HepG2 (cell line): Measurements from ENCODE around the gene COL26A1. TPM values are rescaled to one million over a fixed set of nuclear protein-coding genes. Genes with fewer than 3 reads are reported as not detected.

ENCODE experiments used
- ADNP ChIP-seq: sonication (generic); formaldehyde crosslinking; IDR thresholded peaks from 2 replicates; pipeline ENCODE4 v1.4.0; 2020; ENCODE audit warnings: missing genetic modification reagents
- BCL6 ChIP-seq: IDR thresholded peaks from 2 replicates; pipeline ENCODE4 v1.6.1; 2016; ENCODE audit warnings: missing genetic modification reagents, missing compliant biosample characterization
- CBX2 ChIP-seq, 2 experiments: fragments of 200-600 bp in 1 of 2; sonication (generic); formaldehyde crosslinking in 1 of 2; IDR thresholded peaks; 2 replicates each; pipeline versions ENCODE4 v1.7.0 to v1.8.1; 2018 to 2022; ENCODE audit warnings: low read depth in 2 of 2, low read length in 1 of 2, mild to moderate bottlenecking in 1 of 2, missing genetic modification reagents in 1 of 2
- ETV6 ChIP-seq: sonication (generic); formaldehyde crosslinking; conservative IDR thresholded peaks from 2 replicates; pipeline ENCODE4 v1.4.0; 2020; ENCODE audit warnings: missing genetic modification reagents
- HES4 ChIP-seq: sonication (generic); formaldehyde crosslinking; IDR thresholded peaks from 2 replicates; pipeline ENCODE4 v1.9.0; 2021; ENCODE audit warnings: mild to moderate bottlenecking, missing genetic modification reagents, borderline replicate concordance
- MED8 ChIP-seq: sonication (generic); formaldehyde crosslinking; IDR thresholded peaks from 2 replicates; pipeline ENCODE4 v1.8.1; 2023; ENCODE audit warnings: mild to moderate bottlenecking, missing genetic modification reagents; ENCODE audit not compliant: insufficient replicate concordance
- PHF8 ChIP-seq: sonication (generic); formaldehyde crosslinking; IDR thresholded peaks from 2 replicates; pipeline ENCODE4 v1.5.0; 2020; ENCODE audit warnings: missing genetic modification reagents
- SAFB2 ChIP-seq: sonication (generic); formaldehyde crosslinking; IDR thresholded peaks from 2 replicates; pipeline ENCODE4 v1.5.1; 2020; ENCODE audit warnings: missing genetic modification reagents, low read depth, mild to moderate bottlenecking, borderline replicate concordance
- SMAD3 ChIP-seq: sonication (generic); formaldehyde crosslinking; IDR thresholded peaks from 2 replicates; pipeline ENCODE4 v1.4.0; 2020; ENCODE audit warnings: missing genetic modification reagents
- SNRNP70 ChIP-seq: fragments of 200-400 bp; formaldehyde crosslinking; IDR thresholded peaks from 2 replicates; pipeline ENCODE4 v1.6.1; 2017; ENCODE audit warnings: mild to moderate bottlenecking, low read depth, low read length, moderate library complexity
- TBX3 ChIP-seq: fragments of 450-650 bp; IDR thresholded peaks from 2 replicates; pipeline ENCODE4 v1.6.1; 2017; ENCODE audit warnings: antibody characterized with exemption, mild to moderate bottlenecking, inconsistent platforms, borderline replicate concordance
- ZBTB1 ChIP-seq: sonication (generic); formaldehyde crosslinking; IDR thresholded peaks from 2 replicates; pipeline ENCODE4 v1.4.0; 2020; ENCODE audit warnings: missing genetic modification reagents, borderline replicate concordance
- ZBTB7B ChIP-seq: sonication (generic); formaldehyde crosslinking; IDR thresholded peaks from 2 replicates; pipeline ENCODE4 v1.4.0; 2020; ENCODE audit warnings: missing genetic modification reagents
- ZNF10 ChIP-seq: sonication (generic); formaldehyde crosslinking; IDR thresholded peaks from 2 replicates; pipeline ENCODE4 v1.4.0; 2020; ENCODE audit warnings: mild to moderate bottlenecking, low read depth, missing genetic modification reagents, borderline replicate concordance
- ZNF282 ChIP-seq: fragments of 450-650 bp; IDR thresholded peaks from 2 replicates; pipeline ENCODE4 v1.6.1; 2018; ENCODE audit not compliant: partially characterized antibody
- ZNF326 ChIP-seq: sonication (generic); formaldehyde crosslinking; IDR thresholded peaks from 2 replicates; pipeline ENCODE4 v1.4.0; 2020; ENCODE audit warnings: missing genetic modification reagents, borderline replicate concordance
- ZNF331 ChIP-seq: sonication (generic); formaldehyde crosslinking; IDR thresholded peaks from 2 replicates; pipeline ENCODE4 v1.4.0; 2020; ENCODE audit warnings: missing genetic modification reagents
- ZNF546 ChIP-seq: sonication (generic); formaldehyde crosslinking; conservative IDR thresholded peaks from 2 replicates; pipeline ENCODE4 v1.8.1; 2023; ENCODE audit warnings: mild to moderate bottlenecking, missing genetic modification reagents
- ZNF678 ChIP-seq: sonication (generic); formaldehyde crosslinking; IDR thresholded peaks from 2 replicates; pipeline ENCODE4 v1.4.0; 2020; ENCODE audit warnings: mild to moderate bottlenecking, missing genetic modification reagents
- polyA plus RNA-seq, 8 experiments: library from polyadenylated mRNA; depleted of rRNA in 3 of 8; stranded (reverse) in 7 of 8; unstranded in 1 of 8; fragments of >200 nt; fragmentation: Illumina TruSeq in 4 of 8; extraction: Trizol in 4 of 8; gene quantifications; 2 replicates each; pipeline versions ENCODE4 v1.2.1 to v1.2.3, GENCODE V29; 2011 to 2016; ENCODE audit warnings: low read depth in 4 of 8, missing spikeins in 1 of 8, mixed read lengths in 1 of 8; ENCODE audit not compliant: insufficient read depth in 1 of 8
- total RNA-seq, 5 experiments: library from RNA; depleted of rRNA; stranded (reverse); fragments of >200 nt; fragmentation: Illumina TruSeq; extraction: Trizol; gene quantifications; 2 replicates each; pipeline ENCODE4 v1.2.3, GENCODE V29; 2016; ENCODE audit warnings: low read depth in 1 of 5
- TF ChIP-seq, protein P1 (sequence below): sonication (generic); formaldehyde crosslinking; IDR thresholded peaks from 2 replicates; pipeline ENCODE4 v1.4.0; 2020; ENCODE audit warnings: missing genetic modification reagents, mild to moderate bottlenecking, borderline replicate concordance
- TF ChIP-seq, protein P2 (sequence below): IDR thresholded peaks from 2 replicates; pipeline ENCODE4 v1.6.1; 2012; ENCODE audit warnings: low read depth, low read length, improper control_type of control experiment
- TF ChIP-seq, protein P3 (sequence below): sonication (generic); formaldehyde crosslinking; IDR thresholded peaks from 2 replicates; pipeline ENCODE4 v1.5.1; 2020; ENCODE audit warnings: missing genetic modification reagents, mild to moderate bottlenecking, borderline replicate concordance
- TF ChIP-seq, protein P4 (sequence below): IDR thresholded peaks from 2 replicates; pipeline ENCODE4 v1.6.1; 2016; ENCODE audit warnings: low read depth

The COL26A1 gene
- total and polyA plus RNA-seq, 2 of the 13 experiments (the other 11 are each of a cell fraction or from before 2014, with no cell fraction given): 7.8 to 9.2 TPM

DNA sequence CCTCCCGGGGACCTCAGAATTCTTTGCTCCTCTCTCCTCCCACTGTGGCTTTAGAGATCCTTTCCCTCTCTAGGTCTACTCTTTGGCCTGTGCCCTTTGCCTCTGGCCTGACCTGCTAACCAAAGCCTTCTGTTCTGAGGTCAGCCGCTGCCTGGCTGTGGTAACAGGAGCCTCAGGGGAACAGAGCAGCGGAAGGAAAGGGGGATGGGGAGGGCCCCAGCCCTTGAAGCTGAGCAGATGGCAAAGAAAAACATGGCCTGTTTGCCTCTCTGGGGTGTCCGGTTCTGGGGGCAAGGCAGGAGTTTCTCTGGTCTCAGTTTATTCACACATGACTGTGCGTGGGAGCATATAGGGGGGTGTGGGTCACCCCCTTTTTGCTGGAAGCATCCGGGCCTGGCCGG lies 28.2 kb downstream of the COL26A1 start (continued):
- TF ChIP-seq, protein P1, sequence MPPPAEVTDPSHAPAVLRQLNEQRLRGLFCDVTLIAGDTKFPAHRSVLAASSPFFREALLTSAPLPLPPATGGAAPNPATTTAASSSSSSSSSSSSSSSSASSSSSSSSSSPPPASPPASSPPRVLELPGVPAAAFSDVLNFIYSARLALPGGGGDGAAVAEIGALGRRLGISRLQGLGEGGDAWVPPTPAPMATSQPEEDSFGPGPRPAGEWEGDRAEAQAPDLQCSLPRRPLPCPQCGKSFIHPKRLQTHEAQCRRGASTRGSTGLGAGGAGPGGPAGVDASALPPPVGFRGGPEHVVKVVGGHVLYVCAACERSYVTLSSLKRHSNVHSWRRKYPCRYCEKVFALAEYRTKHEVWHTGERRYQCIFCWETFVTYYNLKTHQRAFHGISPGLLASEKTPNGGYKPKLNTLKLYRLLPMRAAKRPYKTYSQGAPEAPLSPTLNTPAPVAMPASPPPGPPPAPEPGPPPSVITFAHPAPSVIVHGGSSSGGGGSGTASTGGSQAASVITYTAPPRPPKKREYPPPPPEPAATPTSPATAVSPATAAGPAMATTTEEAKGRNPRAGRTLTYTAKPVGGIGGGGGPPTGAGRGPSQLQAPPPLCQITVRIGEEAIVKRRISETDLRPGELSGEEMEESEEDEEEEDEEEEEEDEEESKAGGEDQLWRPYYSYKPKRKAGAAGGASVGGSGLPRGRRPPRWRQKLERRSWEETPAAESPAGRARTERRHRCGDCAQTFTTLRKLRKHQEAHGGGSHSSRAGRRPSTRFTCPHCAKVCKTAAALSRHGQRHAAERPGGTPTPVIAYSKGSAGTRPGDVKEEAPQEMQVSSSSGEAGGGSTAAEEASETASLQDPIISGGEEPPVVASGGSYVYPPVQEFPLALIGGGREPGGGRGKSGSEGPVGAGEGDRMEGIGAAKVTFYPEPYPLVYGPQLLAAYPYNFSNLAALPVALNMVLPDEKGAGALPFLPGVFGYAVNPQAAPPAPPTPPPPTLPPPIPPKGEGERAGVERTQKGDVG (CRISPR knock-in tag): 0 out of 2 replicates have a peak, but pooled peaks have one; percentile 62
- TF ChIP-seq ETV6 (CRISPR knock-in tag) (no peak; the same call in 1 of the 2 replicates), ZNF546 (no peak), ZNF10 (CRISPR knock-in tag) (no peak), MED8 (CRISPR knock-in tag) (peak; percentile 51), ZBTB7B (peak; percentile 92), ZNF678 (CRISPR knock-in tag) (no peak), SAFB2 (CRISPR knock-in tag) (no peak), CBX2 (IDR thresholded peaks at IDR 0.05; ENCODE audit: low read depth, low read length) (no peak), CBX2 (CRISPR knock-in tag; IDR thresholded peaks at IDR 0.05; ENCODE audit: low read depth) (no peak), HES4 (CRISPR knock-in tag) (no peak), SMAD3 (0 out of 2 replicates have a peak, but pooled peaks have one; percentile 46), PHF8 (CRISPR knock-in tag) (peak; percentile 42), ADNP (CRISPR knock-in tag) (no peak), BCL6 (peak; percentile 79), ZNF282 (no peak), ZBTB1 (CRISPR knock-in tag) (no peak), TBX3 (no peak), SNRNP70 (no peak), ZNF331 (CRISPR knock-in tag) (peak; percentile 85), ZNF326 (CRISPR knock-in tag) (no peak)
- TF ChIP-seq, protein P2, sequence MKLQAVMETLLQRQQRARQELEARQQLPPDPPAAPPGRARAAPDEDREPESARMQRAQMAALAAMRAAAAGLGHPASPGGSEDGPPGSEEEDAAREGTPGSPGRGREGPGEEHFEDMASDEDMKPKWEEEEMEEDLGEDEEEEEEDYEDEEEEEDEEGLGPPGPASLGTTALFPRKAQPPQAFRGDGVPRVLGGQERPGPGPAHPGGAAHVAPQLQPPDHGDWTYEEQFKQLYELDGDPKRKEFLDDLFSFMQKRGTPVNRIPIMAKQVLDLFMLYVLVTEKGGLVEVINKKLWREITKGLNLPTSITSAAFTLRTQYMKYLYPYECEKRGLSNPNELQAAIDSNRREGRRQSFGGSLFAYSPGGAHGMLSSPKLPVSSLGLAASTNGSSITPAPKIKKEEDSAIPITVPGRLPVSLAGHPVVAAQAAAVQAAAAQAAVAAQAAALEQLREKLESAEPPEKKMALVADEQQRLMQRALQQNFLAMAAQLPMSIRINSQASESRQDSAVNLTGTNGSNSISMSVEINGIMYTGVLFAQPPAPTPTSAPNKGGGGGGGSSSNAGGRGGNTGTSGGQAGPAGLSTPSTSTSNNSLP: no peak
- TF ChIP-seq, protein P3, sequence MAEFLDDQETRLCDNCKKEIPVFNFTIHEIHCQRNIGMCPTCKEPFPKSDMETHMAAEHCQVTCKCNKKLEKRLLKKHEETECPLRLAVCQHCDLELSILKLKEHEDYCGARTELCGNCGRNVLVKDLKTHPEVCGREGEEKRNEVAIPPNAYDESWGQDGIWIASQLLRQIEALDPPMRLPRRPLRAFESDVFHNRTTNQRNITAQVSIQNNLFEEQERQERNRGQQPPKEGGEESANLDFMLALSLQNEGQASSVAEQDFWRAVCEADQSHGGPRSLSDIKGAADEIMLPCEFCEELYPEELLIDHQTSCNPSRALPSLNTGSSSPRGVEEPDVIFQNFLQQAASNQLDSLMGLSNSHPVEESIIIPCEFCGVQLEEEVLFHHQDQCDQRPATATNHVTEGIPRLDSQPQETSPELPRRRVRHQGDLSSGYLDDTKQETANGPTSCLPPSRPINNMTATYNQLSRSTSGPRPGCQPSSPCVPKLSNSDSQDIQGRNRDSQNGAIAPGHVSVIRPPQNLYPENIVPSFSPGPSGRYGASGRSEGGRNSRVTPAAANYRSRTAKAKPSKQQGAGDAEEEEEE (CRISPR knock-in tag): no peak
- TF ChIP-seq, protein P4, sequence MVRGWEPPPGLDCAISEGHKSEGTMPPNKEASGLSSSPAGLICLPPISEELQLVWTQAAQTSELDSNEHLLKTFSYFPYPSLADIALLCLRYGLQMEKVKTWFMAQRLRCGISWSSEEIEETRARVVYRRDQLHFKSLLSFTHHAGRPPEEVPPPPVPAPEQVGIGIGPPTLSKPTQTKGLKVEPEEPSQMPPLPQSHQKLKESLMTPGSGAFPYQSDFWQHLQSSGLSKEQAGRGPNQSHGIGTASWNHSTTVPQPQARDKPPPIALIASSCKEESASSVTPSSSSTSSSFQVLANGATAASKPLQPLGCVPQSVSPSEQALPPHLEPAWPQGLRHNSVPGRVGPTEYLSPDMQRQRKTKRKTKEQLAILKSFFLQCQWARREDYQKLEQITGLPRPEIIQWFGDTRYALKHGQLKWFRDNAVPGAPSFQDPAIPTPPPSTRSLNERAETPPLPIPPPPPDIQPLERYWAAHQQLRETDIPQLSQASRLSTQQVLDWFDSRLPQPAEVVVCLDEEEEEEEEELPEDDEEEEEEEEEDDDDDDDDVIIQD (CRISPR knock-in tag): peak; percentile 91
